SK-N-DZ (cell line): ENCODE measurements around the gene TEKT4. TPM values are rescaled to one million over a fixed set of nuclear protein-coding genes. Genes with fewer than 3 reads are reported as not detected.
"Not testable (repeated sequence)": the region's sequence is repeated elsewhere in the genome, so short reads cannot be mapped to it uniquely, and the experiment has no call there.

Source experiments
- DNase-seq: peaks from one replicate; pipeline ENCODE4 v3.0.0-alpha.2; 2015; ENCODE audit warnings: low spot score
- polyA plus RNA-seq, 2 experiments: library from polyadenylated mRNA; depleted of rRNA; stranded (reverse); fragments of >200 nt; gene quantifications; 2 replicates each; pipeline ENCODE4 v1.2.3, GENCODE V29; 2014

TEKT4 gene, protein sequence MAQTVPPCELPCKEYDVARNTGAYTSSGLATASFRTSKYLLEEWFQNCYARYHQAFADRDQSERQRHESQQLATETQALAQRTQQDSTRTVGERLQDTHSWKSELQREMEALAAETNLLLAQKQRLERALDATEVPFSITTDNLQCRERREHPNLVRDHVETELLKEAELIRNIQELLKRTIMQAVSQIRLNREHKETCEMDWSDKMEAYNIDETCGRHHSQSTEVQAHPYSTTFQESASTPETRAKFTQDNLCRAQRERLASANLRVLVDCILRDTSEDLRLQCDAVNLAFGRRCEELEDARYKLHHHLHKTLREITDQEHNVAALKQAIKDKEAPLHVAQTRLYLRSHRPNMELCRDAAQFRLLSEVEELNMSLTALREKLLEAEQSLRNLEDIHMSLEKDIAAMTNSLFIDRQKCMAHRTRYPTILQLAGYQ
- polyA plus RNA-seq (2014; cell fraction: cytosol; rRNA removed) = not detected in 2 replicates
- polyA plus RNA-seq (2014; cell fraction: nucleus; rRNA removed) = not detected in 2 replicates

DNA sequence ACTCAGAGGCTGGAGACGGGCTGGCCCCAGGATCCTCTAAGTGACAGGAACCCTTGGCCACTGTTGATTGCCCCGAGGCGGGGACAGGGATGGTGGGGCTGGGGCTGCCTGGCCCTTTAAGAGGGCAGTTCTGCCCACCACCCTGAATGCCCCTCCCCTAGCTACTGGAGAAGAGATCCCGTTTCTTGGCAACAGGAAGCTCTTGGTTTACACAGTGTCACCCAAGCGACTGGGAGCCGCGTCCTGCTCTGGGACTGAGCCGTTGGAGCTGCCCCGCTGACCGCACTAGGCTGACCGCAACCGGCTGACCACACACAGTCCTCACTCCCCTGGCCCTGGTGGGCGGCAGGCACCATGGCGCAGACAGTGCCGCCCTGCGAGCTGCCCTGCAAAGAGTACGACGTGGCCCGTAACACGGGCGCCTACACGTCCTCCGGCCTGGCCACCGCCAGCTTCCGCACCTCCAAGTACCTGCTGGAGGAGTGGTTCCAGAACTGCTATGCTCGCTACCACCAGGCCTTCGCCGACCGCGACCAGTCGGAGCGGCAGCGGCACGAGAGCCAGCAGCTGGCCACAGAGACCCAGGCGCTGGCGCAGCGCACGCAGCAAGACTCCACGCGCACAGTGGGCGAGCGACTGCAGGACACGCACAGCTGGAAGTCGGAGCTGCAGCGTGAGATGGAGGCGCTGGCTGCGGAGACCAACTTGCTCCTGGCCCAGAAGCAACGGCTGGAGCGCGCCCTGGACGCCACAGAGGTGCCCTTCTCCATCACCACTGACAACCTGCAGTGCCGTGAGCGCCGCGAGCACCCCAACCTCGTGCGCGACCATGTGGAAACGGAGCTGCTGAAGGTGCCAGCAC is at the start of gene TEKT4:
Gene TEKT4, plus strand, starts transcription at position 205 of the 862 bp plus-strand sequence. Its CDS starts 150 bp downstream, at position 355.
- no peak for DNase-seq

DNA sequence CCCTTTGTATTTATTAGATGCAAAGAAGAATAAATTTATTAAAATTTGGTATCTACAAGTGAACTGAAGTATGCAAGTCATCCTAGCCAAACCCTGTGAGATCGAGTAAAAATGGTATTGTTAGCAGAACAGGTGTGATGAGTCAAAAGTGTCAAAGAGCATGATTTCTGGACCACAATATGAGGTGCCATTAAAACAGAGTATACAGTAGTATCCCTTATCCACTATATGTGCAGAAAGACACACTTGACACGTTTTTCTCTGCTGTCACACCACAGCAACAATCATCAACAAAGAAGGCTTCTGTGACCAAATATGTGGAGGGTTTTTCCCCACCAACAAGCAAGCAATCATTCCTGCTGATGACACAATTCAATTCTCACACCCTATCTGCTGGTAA is 32.0 kb upstream of the TEKT4 start:
- DNase-seq = not testable (repeated sequence)

DNA sequence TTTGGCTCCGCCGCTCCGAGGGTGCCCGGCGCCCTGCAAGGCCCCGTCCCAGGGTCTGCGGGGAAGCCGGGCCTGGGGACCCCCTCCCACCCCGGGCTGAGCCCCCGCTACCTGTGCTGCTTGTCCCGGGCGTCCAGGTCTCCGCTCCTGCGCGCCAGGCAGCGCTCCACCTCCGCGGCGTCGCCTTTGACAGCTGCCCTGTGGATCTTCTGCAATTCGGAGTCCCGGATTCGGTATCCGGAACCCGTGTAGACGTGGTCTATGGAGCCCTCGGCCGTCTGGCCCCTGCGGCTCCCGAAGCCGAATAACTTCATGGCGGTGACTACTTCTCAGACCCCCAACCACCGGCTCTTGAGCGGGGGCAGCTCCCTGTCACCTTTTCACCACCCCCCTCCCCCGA is 14.4 kb upstream of the TEKT4 start:
- DNase-seq = not testable (repeated sequence)

DNA sequence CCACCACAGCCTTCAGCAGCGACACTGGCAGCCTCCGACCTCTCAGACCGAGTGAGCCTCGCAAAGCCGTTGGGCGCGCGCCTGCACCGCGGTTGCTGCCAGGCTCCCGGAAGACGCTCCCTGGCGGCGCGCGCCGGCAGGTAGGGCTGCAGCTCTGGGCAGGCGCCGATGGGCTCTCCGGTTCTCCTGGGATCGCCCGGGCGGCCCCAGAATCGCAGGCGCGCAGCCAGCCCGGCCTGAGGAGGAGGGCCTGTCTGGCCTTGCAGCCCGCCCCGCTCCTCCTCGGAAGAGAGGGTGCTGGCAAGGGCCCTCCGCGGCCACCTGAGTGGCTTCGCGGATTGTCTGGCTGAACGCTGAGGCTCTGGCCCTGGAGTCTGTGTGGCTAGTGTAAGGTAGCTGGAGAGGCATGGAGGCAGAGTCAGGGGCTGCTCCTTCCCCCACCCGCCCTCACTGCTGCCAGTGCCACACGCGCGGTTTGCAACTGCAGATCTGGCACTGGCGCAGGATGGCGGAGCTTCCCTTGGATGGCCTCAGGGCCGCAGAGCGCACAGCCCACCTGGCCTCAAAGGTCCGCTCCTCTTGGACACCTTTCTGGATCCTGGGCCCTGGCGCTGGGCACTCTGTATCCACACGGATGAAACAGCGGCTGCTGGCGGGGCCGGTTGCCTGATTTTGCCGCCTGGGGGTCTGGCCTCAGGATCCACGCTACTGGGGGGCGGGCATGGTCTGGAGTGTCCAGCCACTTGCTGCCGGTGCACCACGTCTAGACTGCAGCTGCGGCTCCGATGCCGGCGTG is 13.7 kb upstream of the TEKT4 start:
- not testable (repeated sequence) for DNase-seq

DNA sequence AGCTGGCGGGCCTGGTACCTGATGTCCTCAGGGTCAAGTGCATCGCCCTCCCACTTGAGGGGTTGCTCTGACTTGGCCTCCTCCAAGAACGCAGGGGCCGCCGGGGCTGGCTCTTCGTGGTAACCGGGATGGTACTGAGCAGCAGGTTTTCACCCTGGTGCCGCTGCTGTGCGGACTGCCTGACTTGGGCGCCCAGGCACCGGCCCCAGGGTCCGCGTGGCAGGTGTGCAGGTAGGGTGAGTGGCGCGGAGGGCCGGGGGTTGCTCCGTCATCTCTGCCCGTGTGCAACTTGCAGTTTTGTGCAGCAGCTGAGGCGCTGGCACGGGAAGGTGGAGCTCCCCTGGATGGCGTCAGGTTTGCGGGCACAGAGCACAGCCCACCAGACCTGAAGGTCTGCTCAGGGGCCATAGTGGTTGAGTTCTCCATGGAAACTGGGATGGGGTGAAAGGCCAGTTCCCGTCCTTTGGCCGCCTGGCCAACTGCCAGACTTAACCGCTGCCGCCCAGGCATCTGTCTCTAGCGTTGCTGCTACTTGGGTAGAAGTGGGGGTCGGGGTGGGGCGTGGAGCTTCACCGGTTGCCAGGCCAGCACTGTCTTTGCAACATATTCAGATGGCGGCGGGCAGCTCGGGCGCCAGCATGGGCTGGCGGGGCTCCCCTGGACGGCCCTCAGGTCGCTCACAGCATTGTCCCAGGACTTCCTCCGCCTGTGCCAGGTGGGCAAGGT is 12.9 kb upstream of the TEKT4 start:
- not testable (repeated sequence) for DNase-seq

DNA sequence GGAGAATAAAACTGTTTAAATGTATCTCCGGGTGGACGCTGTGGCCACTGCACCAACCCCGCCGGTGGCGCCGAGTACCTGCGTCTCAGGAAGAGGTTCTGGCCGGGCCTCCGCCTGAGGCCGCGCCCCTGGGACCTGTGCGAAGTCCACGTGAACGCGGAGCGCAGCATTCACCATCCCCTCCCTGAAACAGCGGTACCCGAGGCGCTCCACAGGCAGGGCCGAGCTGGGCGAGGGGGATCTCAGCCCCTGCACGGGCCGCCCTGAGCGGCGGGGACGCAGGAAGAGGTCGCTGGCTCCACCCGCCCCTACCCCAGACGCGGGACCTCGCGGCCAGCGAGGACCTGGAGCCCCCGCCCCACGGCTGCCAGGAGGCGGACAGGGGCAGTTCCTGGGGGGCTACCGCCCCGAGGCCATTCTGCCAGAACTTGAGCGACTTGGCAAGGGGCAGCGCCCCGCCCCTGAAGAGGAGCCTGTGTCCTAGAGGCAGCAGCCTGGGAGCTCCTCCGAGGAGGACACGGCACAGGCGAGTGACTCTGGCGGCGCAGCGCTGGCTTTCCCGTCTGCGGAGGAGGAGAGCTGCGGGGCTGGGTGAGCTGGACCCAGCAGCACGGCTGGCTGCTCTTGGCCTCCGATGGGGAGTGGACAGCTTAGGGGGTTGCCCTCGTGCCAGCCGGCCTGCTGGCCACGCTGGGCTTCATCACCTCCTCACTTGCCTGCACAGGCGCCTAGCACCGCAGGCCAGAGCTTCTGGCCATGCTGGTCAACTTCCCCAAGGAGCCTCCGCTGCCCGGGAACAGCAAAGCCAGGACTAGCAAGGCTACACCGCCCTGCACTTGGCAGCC is 9.7 kb upstream of the TEKT4 start:
- no peak for DNase-seq

DNA sequence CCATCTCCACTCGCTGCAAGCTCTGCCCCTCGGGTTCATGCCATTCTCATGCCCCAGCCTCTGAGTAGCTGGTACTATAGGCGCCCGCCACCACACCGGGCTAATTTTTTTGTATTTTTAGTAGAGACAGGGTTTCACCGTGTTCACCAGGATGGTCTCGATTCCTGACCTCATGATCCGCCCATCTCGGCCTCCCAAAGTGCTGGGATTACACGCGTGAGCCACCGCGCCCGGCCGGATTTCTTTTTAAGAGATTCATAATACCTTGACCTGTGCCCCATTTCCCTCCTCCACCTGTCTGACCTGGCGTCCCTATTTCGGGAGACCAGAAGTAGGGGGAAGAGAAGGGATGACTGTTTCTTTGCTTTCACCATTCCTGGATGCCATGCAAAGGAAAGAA is 8.3 kb upstream of the TEKT4 start:
- DNase-seq = not testable (repeated sequence)

DNA sequence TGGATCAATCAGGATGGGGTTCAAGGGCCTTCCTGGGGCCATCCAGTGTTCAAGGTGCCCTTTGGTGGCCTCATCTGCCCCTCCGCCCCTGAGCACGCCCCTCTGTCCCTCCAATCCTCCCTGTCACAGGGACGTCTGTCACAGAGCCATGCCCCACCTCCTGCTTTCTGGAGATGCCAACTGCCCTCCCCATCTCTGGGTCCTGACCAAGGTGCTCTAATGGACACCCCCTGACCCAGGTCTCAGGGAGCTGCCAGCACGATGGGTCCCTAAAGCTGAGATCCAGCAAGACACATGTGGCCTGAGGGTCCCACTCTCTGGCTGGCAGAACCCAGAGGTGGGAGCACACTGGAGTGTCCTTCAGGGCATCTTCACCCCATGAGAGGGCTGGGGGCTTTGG is 2.1 kb upstream of the TEKT4 start:
- DNase-seq = no peak

DNA sequence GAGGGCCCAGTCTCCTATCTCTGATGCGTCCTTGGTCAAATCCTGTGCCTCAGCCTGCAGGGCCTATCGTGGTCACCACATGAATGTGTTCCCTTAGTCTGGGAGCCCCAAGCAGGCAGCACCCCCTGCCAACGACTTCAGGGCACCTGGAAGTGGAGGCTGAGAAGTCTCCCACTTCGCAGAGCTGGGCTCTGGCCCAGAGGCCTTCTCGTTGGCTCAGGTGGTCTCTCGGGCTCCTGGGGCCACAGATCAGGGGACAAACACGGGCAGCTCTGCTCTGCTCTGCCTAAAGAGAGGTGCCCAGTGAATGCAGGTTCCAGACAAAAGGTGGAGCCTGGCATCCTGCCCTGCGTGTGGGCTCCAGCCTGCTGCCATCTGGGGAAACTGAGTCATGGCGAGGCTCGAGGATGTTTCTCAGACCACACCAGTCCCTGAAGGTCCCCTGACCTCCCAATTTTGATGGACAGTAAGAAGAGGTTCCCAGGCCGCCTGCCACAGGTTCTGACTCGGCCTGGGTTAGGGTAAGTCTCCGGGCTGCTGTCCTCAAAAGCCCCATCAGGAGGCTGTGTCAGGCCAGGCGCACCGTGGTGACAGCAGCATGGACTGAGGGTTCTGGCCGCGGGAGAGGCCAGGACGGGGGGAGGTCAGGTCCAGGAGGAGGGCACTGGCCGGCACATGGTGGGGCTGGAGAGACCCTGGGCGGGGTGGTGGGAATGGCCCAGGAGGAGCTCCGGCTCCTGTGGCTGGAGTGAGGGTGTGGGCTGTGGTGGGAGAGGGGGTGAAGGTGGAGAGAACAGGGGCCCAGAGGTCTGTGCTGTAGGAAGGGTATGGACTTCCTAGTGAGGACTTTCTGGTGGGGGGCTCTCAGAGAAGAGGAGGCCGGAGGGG is 1.4 kb upstream of the TEKT4 start:
- DNase-seq = no peak

DNA sequence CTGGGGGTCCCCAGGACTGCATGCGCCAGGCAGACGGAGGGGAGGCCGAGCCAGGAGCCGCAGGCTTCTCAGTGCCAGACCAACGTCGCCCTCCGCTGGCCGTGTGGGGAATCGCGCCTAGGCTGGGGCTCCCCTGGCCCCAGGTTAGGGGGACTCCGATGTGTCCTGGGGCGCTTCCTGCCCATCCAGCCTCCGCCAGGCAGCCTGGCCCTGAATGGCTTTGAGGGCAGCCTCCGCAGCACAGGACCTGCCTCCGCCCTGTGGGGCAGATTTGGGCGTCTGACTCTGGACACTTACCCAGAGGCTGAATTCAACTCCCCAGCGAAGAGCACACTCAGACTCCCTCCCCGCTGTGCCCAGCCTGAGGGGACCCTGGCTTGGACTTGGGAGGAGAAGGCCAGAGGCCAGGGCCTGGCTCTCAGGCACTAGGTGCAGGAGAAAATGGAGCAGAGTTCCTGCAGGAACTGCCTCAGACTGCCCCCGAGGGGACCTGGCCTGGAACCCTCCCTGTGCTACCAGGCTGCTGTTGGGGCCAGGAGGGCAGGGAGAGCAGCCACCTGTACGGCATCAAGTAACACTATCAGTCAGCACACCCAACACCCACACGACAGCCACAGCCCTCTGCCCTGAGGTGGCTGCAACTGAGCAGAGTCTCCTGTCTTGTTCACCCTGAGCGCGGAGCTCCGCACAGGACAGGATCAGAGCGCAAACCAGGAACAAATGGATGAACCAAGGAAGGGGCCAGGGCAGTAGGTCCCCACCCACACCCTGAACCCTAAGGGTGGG is 597 bp upstream of the TEKT4 start:
- DNase-seq = no peak

DNA sequence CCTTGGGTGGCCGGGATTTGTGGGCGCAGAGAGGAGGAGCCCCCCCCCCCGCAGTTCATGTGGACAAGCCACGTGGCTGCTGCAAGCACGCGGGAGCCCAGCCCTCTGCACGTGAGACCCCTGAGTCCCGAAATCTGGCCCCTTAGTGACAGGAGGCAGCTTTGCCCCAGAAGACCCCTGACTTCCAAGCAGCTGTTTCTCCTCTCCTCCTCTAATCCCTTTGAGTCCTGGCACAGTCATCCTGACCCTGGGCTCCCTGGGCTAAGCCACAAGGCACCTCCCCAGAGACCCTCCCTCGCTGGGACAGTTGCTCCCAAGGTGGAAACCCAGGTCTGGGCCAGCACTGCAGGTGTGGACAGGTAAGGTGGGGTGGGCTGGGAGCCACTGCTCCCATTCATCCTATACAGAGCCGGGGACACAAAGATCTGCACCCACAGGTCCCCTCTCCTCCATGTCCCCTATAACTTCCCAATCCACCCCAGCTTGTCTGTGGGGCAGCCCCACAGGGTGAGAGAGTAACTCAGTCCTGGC is 923 bp downstream of the TEKT4 start:
- DNase-seq = no peak

DNA sequence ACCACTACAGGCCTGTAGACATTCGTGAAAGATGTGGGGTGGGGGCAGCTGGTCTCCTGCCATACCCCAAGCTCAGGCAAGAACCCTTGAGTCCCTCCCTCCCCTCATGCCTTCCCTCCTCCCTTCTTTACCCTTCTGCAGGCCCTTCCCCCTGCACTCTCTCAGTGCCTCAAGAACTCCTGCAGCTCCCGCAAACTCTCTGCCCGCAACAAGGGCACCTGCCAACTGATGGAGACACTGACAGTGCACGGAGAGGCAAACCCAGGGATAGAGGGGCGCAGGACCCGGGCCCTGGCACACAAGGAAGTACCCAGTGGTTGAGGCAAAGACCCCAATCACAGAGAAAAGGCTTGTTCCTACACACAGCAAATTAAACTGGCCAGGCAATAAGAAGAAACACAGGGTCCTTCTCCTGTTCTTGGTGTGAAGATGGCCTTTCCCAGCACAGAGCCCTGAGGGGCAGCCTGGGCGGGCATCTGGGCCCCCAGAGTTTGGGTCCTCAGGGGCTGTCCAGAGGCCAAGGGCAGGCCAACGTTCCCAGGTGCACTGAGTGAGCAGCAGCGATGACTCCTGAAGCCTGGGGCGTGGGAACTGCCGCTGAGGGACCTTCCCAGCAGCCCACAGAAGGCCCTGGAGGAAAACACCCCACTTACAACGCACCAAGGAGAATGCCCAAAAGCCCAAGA is 1.6 kb downstream of the TEKT4 start:
- no peak for DNase-seq

DNA sequence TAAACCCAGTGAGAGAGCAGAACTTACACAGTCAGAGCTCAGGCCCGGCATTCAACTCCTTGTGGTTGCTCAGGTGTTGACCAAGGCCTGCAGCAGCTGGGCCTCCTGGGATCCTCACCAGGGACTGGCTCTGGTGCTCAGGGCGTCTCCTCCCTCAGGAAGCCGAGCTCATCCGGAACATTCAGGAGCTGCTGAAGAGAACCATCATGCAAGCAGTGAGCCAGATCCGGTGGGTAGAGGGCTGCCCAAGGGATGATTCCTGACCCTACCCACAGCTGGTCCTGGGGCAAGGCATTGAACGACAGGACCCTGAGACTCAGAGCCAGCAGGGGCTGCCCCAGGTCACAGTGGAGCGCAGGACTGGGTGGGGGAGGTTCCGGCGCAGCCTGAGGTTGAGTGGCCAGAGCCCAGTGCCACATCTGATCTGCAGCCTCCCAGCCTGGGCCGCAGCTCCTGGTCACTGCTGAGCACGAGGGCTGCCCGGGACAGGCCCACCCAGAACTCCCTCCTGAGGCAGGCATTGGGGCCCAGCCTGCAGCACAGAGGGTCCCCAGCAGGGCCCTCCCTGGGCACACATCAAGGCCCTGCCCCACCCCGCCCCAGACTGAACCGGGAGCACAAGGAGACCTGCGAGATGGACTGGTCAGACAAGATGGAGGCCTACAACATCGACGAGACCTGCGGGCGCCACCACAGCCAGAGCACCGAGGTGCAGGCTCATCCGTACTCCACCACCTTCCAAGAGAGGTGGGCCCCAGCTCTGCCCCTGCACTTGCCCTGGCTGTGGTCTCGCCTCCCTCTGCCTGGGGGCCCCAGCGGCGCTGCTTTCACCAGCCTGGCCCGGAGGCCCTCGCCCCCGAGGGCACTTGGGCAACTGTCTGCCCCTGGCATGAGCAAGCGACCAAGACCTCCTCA is 2.4 kb downstream of the TEKT4 start:
- no peak for DNase-seq

DNA sequence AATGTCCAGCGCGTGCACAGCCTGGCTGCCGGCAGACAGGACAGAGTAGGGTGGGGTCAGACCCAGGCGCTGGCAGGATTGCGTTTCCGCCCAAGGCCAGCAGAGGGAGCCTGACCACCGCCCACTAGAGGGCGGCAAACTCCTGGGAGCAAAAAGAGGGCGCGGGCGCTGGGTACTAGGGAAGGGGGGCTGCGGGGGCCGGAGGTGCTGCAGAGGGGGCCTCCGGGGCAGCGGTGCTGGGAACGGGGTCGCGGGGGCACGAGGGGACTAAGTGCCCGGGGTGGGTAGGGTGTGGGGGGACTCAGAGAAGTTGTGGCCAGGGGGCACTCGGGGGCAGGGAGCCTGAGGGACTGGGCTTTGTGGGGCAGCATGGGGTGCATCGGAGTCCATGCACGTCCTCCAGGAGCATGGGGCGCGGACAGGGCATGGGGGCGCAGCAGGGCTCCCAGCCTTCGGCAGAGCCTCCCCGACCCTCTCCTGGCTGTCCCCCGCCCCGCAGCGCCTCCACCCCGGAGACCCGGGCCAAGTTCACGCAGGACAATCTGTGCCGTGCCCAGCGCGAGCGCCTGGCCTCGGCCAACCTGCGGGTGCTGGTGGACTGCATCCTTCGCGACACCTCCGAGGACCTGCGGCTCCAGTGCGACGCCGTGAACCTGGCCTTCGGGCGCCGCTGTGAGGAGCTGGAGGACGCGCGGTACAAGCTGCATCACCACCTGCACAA is 3.2 kb downstream of the TEKT4 start:
- peak; percentile 35 for DNase-seq

DNA sequence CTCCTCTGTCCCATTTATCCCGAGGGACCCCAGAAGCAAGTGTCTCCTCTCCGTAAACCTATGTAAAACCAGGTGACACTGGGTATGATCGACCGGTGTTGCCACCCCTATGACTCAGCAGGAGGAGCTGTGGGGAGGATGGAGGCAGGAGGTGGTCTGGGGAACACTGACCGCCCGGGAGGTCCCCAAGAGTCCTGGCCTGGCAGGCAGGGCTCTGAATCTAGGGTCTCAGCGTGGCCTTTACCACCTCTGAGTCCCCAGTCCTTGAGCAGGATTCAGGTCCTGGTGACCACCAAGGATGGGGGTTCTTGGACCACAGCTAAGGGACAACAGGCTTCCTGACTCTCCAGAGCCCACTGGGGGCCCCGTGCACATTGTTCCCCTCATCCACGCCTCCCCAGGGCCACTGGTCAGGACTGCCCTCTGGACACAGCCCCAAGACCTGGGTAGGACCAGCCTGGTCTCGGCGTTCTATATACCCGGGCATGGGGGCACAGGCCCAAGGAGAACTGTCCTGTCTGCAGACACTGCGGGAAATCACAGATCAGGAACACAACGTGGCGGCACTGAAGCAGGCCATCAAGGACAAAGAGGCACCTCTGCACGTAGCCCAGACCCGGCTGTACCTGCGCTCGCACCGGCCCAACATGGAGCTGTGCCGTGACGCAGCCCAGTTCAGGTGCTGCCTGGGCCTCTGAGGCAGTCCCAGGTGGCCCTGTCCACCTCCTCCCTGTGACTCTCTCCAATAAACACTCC is 4.0 kb downstream of the TEKT4 start:
- no peak for DNase-seq
